K562 (cell line): ENCODE data around the gene SIGLEC6. TPM values are rescaled to one million over a fixed set of nuclear protein-coding genes. Genes with fewer than 3 reads are reported as not detected.

Experiments used
- ATAC-seq: fragments of 200-7000 bp; cut with Tn5 transposase; 3 replicates; pipeline ENCODE4 v1.9.1; 2020; ENCODE audit warnings: moderate library complexity
- BruUV-seq: library from RNA; stranded (reverse); fragments of 400-500 nt; replicated peaks from 2 replicates; lab custom pipeline; 2021; lab: Mats Ljungman, UMichigan
- CTCF ChIA-PET: fragments of 300-600 bp; formaldehyde crosslinking; extraction: SDS; loops from one replicate; lab custom pipeline; 2021; ENCODE audit warnings: low intra/inter-chr PET ratio; lab: Yijun Ruan, JAX
- POLR2A ChIA-PET: fragments of 300-600, 350-650 bp; sonication (Branson Sonifier 250); formaldehyde crosslinking; extraction: SDS; loops from one replicate; lab custom pipeline; 2021; ENCODE audit warnings: antibody characterized with exemption, inconsistent platforms; lab: Yijun Ruan, JAX
- DNase-seq, 4 experiments: peaks; one replicate each; pipeline versions ENCODE4 v3.0.0 to v3.0.0-alpha.2; 2011 to 2018; ENCODE audit warnings: low spot score in 3 of 4, mixed read lengths in 3 of 4; ENCODE audit errors: extremely low read depth in 1 of 4
- FAIRE-seq: peaks from 2 replicates; lab custom pipeline; 2011; peaks lifted over from hg19 to GRCh38; lab: Jason Lieb, UNC
- H2AFZ ChIP-seq: 2 replicates; pipeline ENCODE4 v1.6.0; 2011; ENCODE audit warnings: low read depth, low read length, control low read depth, inconsistent platforms
- H3K27ac ChIP-seq: fragments of 200-600 bp; 3 replicates; pipeline ENCODE4 v1.8.0; 2011; ENCODE audit warnings: low read depth, mild to moderate bottlenecking, control low read depth, inconsistent platforms, low read length, moderate library complexity, mixed read lengths; ENCODE audit errors: extremely low read depth
- H3K27me3 ChIP-seq, 2 experiments: fragments of 300-600 bp in 1 of 2; 2 replicates in 1 of 2; 3 replicates in 1 of 2; pipeline versions ENCODE4 v1.6.0 to v1.8.0; 2011; ENCODE audit warnings: inconsistent platforms in 2 of 2, low read length in 2 of 2, mild to moderate bottlenecking in 1 of 2, mixed read lengths in 1 of 2, moderate library complexity in 1 of 2; ENCODE audit not compliant: control insufficient read depth in 2 of 2, insufficient read depth in 2 of 2
- H3K36me3 ChIP-seq: fragments of 300-600 bp; 3 replicates; pipeline ENCODE4 v1.8.0; 2011; ENCODE audit warnings: mild to moderate bottlenecking, low read length, inconsistent platforms; ENCODE audit not compliant: control insufficient read depth, insufficient read depth
- H3K4me1 ChIP-seq, 2 experiments: fragments of 200-600 bp in 1 of 2; replicated peaks in 1 of 2; 2 replicates in 1 of 2; 3 replicates in 1 of 2; pipeline versions ENCODE4 v1.5.1 to v1.8.0; 2011; ENCODE audit warnings: inconsistent platforms in 2 of 2, low read length in 2 of 2, mild to moderate bottlenecking in 1 of 2, mixed read lengths in 1 of 2, moderate library complexity in 1 of 2; ENCODE audit not compliant: control insufficient read depth in 2 of 2, insufficient read depth in 2 of 2
- H3K4me2 ChIP-seq: 2 replicates; pipeline ENCODE4 v1.6.1; 2011; ENCODE audit warnings: low read length, control low read depth, inconsistent platforms, mixed read lengths; ENCODE audit not compliant: insufficient read depth
- H3K4me3 ChIP-seq: fragments of 200-600 bp; sonication (generic), shearing (Covaris generic); 2 replicates; pipeline ENCODE4 v1.5.1; 2016; ENCODE audit warnings: control low read depth, inconsistent platforms
- H3K79me2 ChIP-seq: fragments of 200-600 bp; 3 replicates; pipeline ENCODE4 v1.8.0; 2011; ENCODE audit warnings: low read length, inconsistent platforms; ENCODE audit not compliant: control insufficient read depth, insufficient read depth
- H3K9ac ChIP-seq, 2 experiments: 2 replicates each; pipeline versions ENCODE4 v1.6.0 to v1.6.1; 2011; ENCODE audit warnings: low read depth in 2 of 2, low read length in 2 of 2, control low read depth in 1 of 2, inconsistent platforms in 1 of 2, mild to moderate bottlenecking in 1 of 2, mixed read lengths in 1 of 2; ENCODE audit not compliant: insufficient read depth in 1 of 2
- H3K9me1 ChIP-seq: one replicate; pipeline ENCODE4 v1.6.0; 2011; ENCODE audit warnings: inconsistent platforms, mild to moderate bottlenecking, low read length, moderate library complexity; ENCODE audit not compliant: control insufficient read depth, insufficient read depth
- H3K9me3 ChIP-seq: replicated peaks from 2 replicates; pipeline ENCODE4 v1.5.1; 2011; ENCODE audit warnings: low read depth, low read length, inconsistent platforms; ENCODE audit not compliant: control insufficient read depth, insufficient read depth
- H4K20me1 ChIP-seq: replicated peaks from 2 replicates; pipeline ENCODE4 v1.6.1; 2011; ENCODE audit warnings: low read length, inconsistent platforms, mixed read lengths; ENCODE audit not compliant: control insufficient read depth, insufficient read depth
- CAMTA2 ChIP-seq: fragments of 250-450 bp; sonication (Bioruptor Pico); conservative IDR thresholded peaks from 2 replicates; pipeline ENCODE4 v1.5.1; 2022
- HDAC6 ChIP-seq: IDR thresholded peaks from 2 replicates; pipeline ENCODE4 v1.6.1; 2012; ENCODE audit warnings: low read depth, mild to moderate bottlenecking, control low read depth, inconsistent platforms, low read length, moderate library complexity
- HNRNPL ChIP-seq: fragments of 200-400 bp; formaldehyde crosslinking; IDR thresholded peaks from 2 replicates; pipeline ENCODE4 v1.6.1; 2017; ENCODE audit warnings: low read depth, mild to moderate bottlenecking, low read length
- MECOM ChIP-seq: fragments of 250-450 bp; sonication (Bioruptor Pico); IDR thresholded peaks from 2 replicates; pipeline ENCODE4 v1.8.0; 2022; ENCODE audit warnings: inconsistent platforms
- PHB ChIP-seq: fragments of 250-450 bp; sonication (Bioruptor Pico); IDR thresholded peaks from 2 replicates; pipeline ENCODE4 v1.5.0; 2021
- RBFOX2 ChIP-seq: fragments of 200-400 bp; formaldehyde crosslinking; IDR thresholded peaks from 2 replicates; pipeline ENCODE4 v1.6.1; 2017; ENCODE audit warnings: low read depth, mild to moderate bottlenecking, low read length, moderate library complexity
- RHOXF2B ChIP-seq: fragments of 250-450 bp; sonication (Bioruptor Pico); conservative IDR thresholded peaks from 2 replicates; pipeline ENCODE4 v1.5.1; 2021
- SPI1 ChIP-seq: IDR thresholded peaks from 2 replicates; pipeline ENCODE4 v1.6.1; 2011; ENCODE audit warnings: low read depth, low read length, control low read depth, borderline replicate concordance
- TCF7L2 ChIP-seq: fragments of 150-350 bp; IDR thresholded peaks from 2 replicates; pipeline ENCODE4 v1.6.1; 2016; ENCODE audit warnings: low read depth, mild to moderate bottlenecking, low read length, moderate library complexity
- TGIF2 ChIP-seq: sonication (generic); formaldehyde crosslinking; IDR thresholded peaks from 2 replicates; pipeline ENCODE4 v1.8.1; 2022; ENCODE audit warnings: mild to moderate bottlenecking, missing genetic modification reagents, moderate library complexity
- ZBTB7A ChIP-seq: IDR thresholded peaks from 2 replicates; pipeline ENCODE4 v1.6.1; 2011; ENCODE audit warnings: low read depth, mild to moderate bottlenecking, low read length, moderate library complexity, borderline replicate concordance; ENCODE audit not compliant: control insufficient read depth
- ZFPM2 ChIP-seq: fragments of 250-450 bp; sonication (Bioruptor Pico); IDR thresholded peaks from 2 replicates; pipeline ENCODE4 v1.5.1; 2022; ENCODE audit warnings: mild to moderate bottlenecking
- ZNF766 ChIP-seq: fragments of 200-800 bp; sonication (Bioruptor generic); conservative IDR thresholded peaks from 2 replicates; pipeline ENCODE4 v1.6.1; 2016; ENCODE audit warnings: missing genetic modification characterization, missing compliant biosample characterization
- ZNF780A ChIP-seq: fragments of 250-450 bp; sonication (Bioruptor Pico); IDR thresholded peaks from 2 replicates; pipeline ENCODE4 v1.5.0; 2021; ENCODE audit warnings: mild to moderate bottlenecking
- WGBS: fragments of 100-300 bp; shearing (Covaris generic); methylation state at CpG from one replicate; pipeline ENCODE4 v1.1.6; 2016; ENCODE audit warnings: low coverage, mixed read lengths; ENCODE audit not compliant: insufficient coverage; ENCODE audit errors: missing lambda C conversion rate; 5-methylcytosine and 5-hydroxymethylcytosine counted together
- in situ Hi-C: fragments of 300-500 bp; cut with MboI; formaldehyde crosslinking; loops from 4 replicates; pipeline ENCODE4 v1.15.0; 2018; ENCODE audit warnings: inconsistent platforms, mixed read lengths
- intact Hi-C: fragments of 100-400 bp; cut with micrococcal nuclease; formaldehyde crosslinking; loops from 2 replicates; pipeline ENCODE4 v1.14.2; 2022
- polyA plus RNA-seq, 8 experiments: library from polyadenylated mRNA; depleted of rRNA in 4 of 8; stranded (reverse) in 5 of 8; unstranded in 3 of 8; fragments of >200 nt; fragmentation: Nextera tagmentation in 2 of 8; fragmentation: Illumina TruSeq in 1 of 8; extraction: Ambion mirVana in 2 of 8; extraction: Trizol in 1 of 8; gene quantifications; 2 replicates each; pipeline versions ENCODE4 v1.2.1 to v1.2.3, GENCODE V29; 2011 to 2014; ENCODE audit warnings: inconsistent platforms in 1 of 8, missing spikeins in 1 of 8
- total RNA-seq, 7 experiments: library from RNA; depleted of rRNA in 6 of 7; stranded (reverse); fragments of >200 nt in 6 of 7; fragmentation: Illumina TruSeq in 2 of 7; extraction: Trizol in 2 of 7; gene quantifications; 2 replicates each; pipeline versions ENCODE4 v1.2.1 to v1.2.3, GENCODE V29; 2011 to 2021; ENCODE audit warnings: low replicate concordance in 1 of 7
- TF ChIP-seq, protein P1 (sequence below): sonication (generic); IDR thresholded peaks from 2 replicates; pipeline ENCODE4 v1.6.1; 2016
- TF ChIP-seq, protein P2 (sequence below): fragments of 450-650 bp; IDR thresholded peaks from 2 replicates; pipeline ENCODE4 v1.6.1; 2018; ENCODE audit not compliant: partially characterized antibody
- TF ChIP-seq, protein P3 (sequence below), 2 experiments: fragments of 200-800 bp in 1 of 2; sonication (Bioruptor generic) in 1 of 2; sonication (generic) in 1 of 2; formaldehyde crosslinking in 1 of 2; IDR thresholded peaks in 1 of 2; conservative IDR thresholded peaks in 1 of 2; 2 replicates each; pipeline versions ENCODE4 v1.5.0 to v1.6.1; 2016 to 2020; ENCODE audit warnings: missing compliant biosample characterization in 1 of 2, missing genetic modification characterization in 1 of 2, missing genetic modification reagents in 1 of 2

Gene SIGLEC6
- total and polyA plus RNA-seq, 9 of the 15 experiments (the other 6 are each of a cell fraction or from before 2014, with no cell fraction given): 0.03 to 17.5 (median 0.71) TPM

DNA sequence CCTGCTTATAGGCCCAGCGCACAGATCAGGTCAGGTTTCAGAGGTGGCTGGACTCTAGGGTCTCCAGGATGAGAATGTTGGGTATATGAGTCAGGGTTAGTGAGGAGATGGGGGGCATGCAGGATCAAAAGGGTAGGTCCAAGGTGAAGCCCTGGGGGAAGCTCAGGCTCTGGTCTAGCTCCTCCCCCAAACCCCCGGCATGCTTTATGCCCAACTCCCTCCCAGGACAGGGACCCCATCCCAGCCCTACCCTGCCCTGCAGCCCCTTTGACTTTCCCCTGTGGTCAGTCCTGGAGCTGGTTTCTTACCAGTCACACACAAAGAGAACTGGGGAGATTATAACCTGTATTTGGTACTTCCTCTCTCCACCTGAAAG lies 62.9 kb downstream of the SIGLEC6 start:
- Histone ChIP-seq H3K9me3 (no peaks in the 10 kb centered on the region), H2AFZ (peak overlapping the region; percentile 36; the same call in 1 of the 2 replicates), H4K20me1 (no peaks in the 10 kb centered on the region), H3K9ac (peak overlapping the region; percentile 78 to 93), H3K27ac (peak overlapping the region; percentile 84), H3K4me2 (peak overlapping the region; percentile 92), H3K4me1 (peaks cover 16 to 29% of the 10 kb centered on the region in 2 experiments), H3K36me3 (peaks cover 13% of the 10 kb centered on the region; the same call in 2 of the 3 replicates), H3K27me3 (no peaks in the 10 kb centered on the region), H3K4me3 (peak overlapping the region; percentile 59), H3K9me1 (no peaks in the 10 kb centered on the region), H3K79me2 (peaks cover 78% of the 10 kb centered on the region)
- POLR2A ChIA-PET: interaction anchor here (0.5 to 1.9 kb wide), 8 partner anchors 11 to 220 kb away, joined by 3 to 9 read pairs (median 4); no protein-coding TSS in a partner anchor
- BruUV-seq: TSS peak; percentile 75
- CTCF ChIA-PET: no interaction called here
- in situ Hi-C loops (no loop called here), intact Hi-C loops (loop anchor here (2.0 kb wide), 1 partner anchor 78 kb away; no protein-coding TSS in a partner anchor)
- FAIRE-seq (no peak), DNase-seq (peak; percentile 44 to 75 (median 60)), ATAC-seq (peak; percentile 67)
- 0% methylated on average over 1 of the region's 2 CpGs for WGBS
- TF ChIP-seq ZNF780A (no peak), PHB (CRISPR knock-in tag) (0 out of 2 replicates have a peak, but pooled peaks have one; percentile 64), RBFOX2 (peak; percentile 59), ZNF766 (0 out of 2 replicates have a peak, but pooled peaks have one; percentile 22), ZBTB7A (peak; percentile 40; the same call in 1 of the 2 replicates), ZFPM2 (0 out of 2 replicates have a peak, but pooled peaks have one; percentile 47), RHOXF2B (CRISPR knock-in tag) (0 out of 2 replicates have a peak, but pooled peaks have one; percentile 3), HNRNPL (0 out of 2 replicates have a peak, but pooled peaks have one; percentile 30), TGIF2 (CRISPR knock-in tag) (no peak), CAMTA2 (CRISPR knock-in tag) (0 out of 2 replicates have a peak, but pooled peaks have one; percentile 35), TCF7L2 (no peak), SPI1 (peak; percentile 34; the same call in 1 of the 2 replicates), HDAC6 (no peak), MECOM (CRISPR knock-in tag) (no peak)
- TF ChIP-seq, protein P1, sequence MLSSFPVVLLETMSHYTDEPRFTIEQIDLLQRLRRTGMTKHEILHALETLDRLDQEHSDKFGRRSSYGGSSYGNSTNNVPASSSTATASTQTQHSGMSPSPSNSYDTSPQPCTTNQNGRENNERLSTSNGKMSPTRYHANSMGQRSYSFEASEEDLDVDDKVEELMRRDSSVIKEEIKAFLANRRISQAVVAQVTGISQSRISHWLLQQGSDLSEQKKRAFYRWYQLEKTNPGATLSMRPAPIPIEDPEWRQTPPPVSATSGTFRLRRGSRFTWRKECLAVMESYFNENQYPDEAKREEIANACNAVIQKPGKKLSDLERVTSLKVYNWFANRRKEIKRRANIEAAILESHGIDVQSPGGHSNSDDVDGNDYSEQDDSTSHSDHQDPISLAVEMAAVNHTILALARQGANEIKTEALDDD: peak; percentile 1; the same call in 1 of the 2 replicates
- TF ChIP-seq, protein P2, sequence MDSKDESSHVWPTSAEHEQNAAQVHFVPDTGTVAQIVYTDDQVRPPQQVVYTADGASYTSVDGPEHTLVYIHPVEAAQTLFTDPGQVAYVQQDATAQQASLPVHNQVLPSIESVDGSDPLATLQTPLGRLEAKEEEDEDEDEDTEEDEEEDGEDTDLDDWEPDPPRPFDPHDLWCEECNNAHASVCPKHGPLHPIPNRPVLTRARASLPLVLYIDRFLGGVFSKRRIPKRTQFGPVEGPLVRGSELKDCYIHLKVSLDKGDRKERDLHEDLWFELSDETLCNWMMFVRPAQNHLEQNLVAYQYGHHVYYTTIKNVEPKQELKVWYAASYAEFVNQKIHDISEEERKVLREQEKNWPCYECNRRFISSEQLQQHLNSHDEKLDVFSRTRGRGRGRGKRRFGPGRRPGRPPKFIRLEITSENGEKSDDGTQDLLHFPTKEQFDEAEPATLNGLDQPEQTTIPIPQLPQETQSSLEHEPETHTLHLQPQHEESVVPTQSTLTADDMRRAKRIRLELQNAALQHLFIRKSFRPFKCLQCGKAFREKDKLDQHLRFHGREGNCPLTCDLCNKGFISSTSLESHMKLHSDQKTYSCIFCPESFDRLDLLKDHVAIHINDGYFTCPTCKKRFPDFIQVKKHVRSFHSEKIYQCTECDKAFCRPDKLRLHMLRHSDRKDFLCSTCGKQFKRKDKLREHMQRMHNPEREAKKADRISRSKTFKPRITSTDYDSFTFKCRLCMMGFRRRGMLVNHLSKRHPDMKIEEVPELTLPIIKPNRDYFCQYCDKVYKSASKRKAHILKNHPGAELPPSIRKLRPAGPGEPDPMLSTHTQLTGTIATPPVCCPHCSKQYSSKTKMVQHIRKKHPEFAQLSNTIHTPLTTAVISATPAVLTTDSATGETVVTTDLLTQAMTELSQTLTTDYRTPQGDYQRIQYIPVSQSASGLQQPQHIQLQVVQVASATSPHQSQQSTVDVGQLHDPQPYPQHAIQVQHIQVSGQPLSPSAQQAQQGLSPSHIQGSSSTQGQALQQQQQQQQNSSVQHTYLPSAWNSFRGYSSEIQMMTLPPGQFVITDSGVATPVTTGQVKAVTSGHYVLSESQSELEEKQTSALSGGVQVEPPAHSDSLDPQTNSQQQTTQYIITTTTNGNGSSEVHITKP: peak; percentile 61
- TF ChIP-seq, protein P3, sequence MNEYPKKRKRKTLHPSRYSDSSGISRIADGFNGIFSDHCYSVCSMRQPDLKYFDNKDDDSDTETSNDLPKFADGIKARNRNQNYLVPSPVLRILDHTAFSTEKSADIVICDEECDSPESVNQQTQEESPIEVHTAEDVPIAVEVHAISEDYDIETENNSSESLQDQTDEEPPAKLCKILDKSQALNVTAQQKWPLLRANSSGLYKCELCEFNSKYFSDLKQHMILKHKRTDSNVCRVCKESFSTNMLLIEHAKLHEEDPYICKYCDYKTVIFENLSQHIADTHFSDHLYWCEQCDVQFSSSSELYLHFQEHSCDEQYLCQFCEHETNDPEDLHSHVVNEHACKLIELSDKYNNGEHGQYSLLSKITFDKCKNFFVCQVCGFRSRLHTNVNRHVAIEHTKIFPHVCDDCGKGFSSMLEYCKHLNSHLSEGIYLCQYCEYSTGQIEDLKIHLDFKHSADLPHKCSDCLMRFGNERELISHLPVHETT (CRISPR knock-in tag; conservative IDR thresholded peaks at IDR 0.05 in 1 of 2, IDR thresholded peaks at IDR 0.05 in 1 of 2): no peak
